Measurements from ENCODE around the gene SPC25. TPM values are rescaled to one million over a fixed set of nuclear protein-coding genes. Genes with fewer than 3 reads are reported as not detected.

The SPC25 gene
- total and polyA plus RNA-seq, 7 experiments from 2014 or later, result 0.24 to 24.7 (median 0.28) TPM; not detected in 3

DNA sequence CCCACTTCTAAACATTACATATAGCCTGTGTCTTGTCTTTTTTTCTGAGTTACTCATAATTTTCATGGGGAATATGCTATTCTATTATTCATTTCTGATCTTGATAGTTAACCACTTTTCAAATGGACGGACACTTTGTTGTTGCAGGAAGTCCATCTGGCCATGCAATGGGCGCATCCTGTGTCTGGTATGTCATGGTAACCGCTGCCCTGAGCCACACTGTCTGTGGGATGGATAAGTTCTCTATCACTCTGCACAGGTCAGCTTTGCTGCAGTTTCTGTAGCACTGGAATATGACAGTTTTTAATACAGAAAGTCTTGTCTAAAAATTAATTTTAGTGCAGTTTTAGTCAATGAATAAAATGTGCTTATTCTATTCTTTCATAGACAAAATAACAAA, 14.1 kb upstream of the SPC25 start:
- ChIA-PET CTCF (no interaction called here), POLR2A (no interaction called here)
- Mint-ChIP-seq H3K9me3 (no peaks in the 10 kb centered on the region), H3K36me3 (peaks cover 0 to 3% (median 0%) of the 10 kb centered on the region in 5 donors), H3K4me3 (no peak overlapping the region), H3K4me1 (peaks cover 0 to 1% (median 0%) of the 10 kb centered on the region in 7 donors), H3K27ac (no peak overlapping the region), H3K27me3 (peaks cover 6 to 55% (median 22%) of the 10 kb centered on the region in 5 donors)
- no peaks in the 10 kb centered on the region for H3K27me3 ChIP-seq (ENCODE audit: control insufficient read depth in 2 of 2, insufficient read depth in 2 of 2, low read length in 2 of 2)
- intact Hi-C loops (cut with micrococcal nuclease), result no loop called here
- H3K9me3 ChIP-seq (ENCODE audit: control insufficient read depth in 2 of 3, low read length in 3 of 3), result no peaks in the 10 kb centered on the region
- H3K4me3 ChIP-seq (ENCODE audit: low read length), result no peak overlapping the region
- no peaks in the 10 kb centered on the region for H3K36me3 ChIP-seq (ENCODE audit: control insufficient read depth in 2 of 3, insufficient read depth in 3 of 3, low read length in 3 of 3)
- ATAC-seq, result no peak
- no peaks in the 10 kb centered on the region for H3K4me1 ChIP-seq (ENCODE audit: control insufficient read depth in 2 of 2, insufficient read depth in 2 of 2, low read length in 2 of 2)
- no peak overlapping the region for H3K27ac ChIP-seq (ENCODE audit: low read depth, low read length)
- no peak for DNase-seq

DNA sequence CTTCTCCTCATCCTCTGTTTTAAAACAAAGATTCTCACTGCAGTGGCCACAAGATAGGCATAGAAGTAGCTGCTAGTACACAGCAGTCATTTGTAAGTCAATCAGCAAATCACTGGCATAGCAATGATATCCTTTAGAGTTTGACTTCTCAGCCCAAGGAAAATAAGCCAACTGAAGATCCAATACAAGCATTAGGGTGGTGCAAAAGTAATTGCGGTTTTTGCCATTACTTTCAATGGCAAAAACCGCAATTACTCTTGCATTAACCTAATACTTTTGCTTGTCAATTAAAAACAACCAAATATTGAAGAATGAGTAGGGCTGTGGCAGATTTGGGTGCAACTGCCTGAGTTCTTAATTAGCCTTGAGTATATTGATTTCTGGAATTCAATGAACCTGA, 13.7 kb upstream of the SPC25 start:
- intact Hi-C loops (cut with micrococcal nuclease), result no loop called here
- Histone ChIP-seq H3K4me3 (ENCODE audit: low read length) (no peak overlapping the region), H3K4me1 (ENCODE audit: control insufficient read depth in 2 of 2, insufficient read depth in 2 of 2, low read length in 2 of 2) (no peaks in the 10 kb centered on the region), H3K36me3 (ENCODE audit: control insufficient read depth in 2 of 3, insufficient read depth in 3 of 3, low read length in 3 of 3) (no peaks in the 10 kb centered on the region), H3K27ac (ENCODE audit: low read depth, low read length) (no peak overlapping the region), H3K9me3 (ENCODE audit: control insufficient read depth in 2 of 3, low read length in 3 of 3) (no peaks in the 10 kb centered on the region), H3K27me3 (ENCODE audit: control insufficient read depth in 2 of 2, insufficient read depth in 2 of 2, low read length in 2 of 2) (no peaks in the 10 kb centered on the region)
- DNase-seq (no peak), ATAC-seq (no peak)
- Mint-ChIP-seq H3K4me3 (no peak overlapping the region), H3K4me1 (peaks cover 0 to 1% (median 0%) of the 10 kb centered on the region in 7 donors), H3K27ac (no peak overlapping the region), H3K27me3 (peaks cover 6 to 56% (median 22%) of the 10 kb centered on the region in 5 donors), H3K9me3 (no peaks in the 10 kb centered on the region), H3K36me3 (peaks cover 0 to 3% (median 0%) of the 10 kb centered on the region in 5 donors)
- ChIA-PET POLR2A (no interaction called here), CTCF (no interaction called here)

DNA sequence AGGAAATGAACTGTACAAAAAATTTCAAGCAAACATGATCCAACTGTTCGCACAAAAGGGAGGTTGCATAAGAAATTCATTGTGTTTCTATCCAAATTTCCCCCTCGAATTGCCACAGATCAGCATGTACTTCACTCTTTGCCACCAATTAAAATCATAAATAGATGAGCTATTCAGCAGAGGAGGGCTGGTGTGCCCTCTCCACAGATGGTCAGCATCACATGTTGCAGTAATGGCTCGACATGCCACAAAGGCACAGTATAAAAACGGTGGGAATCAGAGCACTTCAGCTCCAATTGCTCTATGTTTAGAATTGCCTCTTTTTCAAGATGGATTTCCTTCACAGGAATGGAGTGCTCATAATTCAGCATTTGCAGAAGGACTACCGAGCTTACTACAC, 10.8 kb upstream of the SPC25 start, which contains the start of gene G6PC2:
TSS of gene G6PC2 (plus strand) at position 289 of the 400 bp plus-strand sequence. CDS start at position 330, 41 bp downstream.
- Histone ChIP-seq H3K27me3 (ENCODE audit: control insufficient read depth in 2 of 2, insufficient read depth in 2 of 2, low read length in 2 of 2) (no peaks in the 10 kb centered on the region), H3K4me1 (ENCODE audit: control insufficient read depth in 2 of 2, insufficient read depth in 2 of 2, low read length in 2 of 2) (no peaks in the 10 kb centered on the region), H3K27ac (ENCODE audit: low read depth, low read length) (no peak within 1 kb of the TSS), H3K9me3 (ENCODE audit: control insufficient read depth in 2 of 3, low read length in 3 of 3) (no peaks in the 10 kb centered on the region), H3K36me3 (ENCODE audit: control insufficient read depth in 2 of 3, insufficient read depth in 3 of 3, low read length in 3 of 3) (no peaks in the 10 kb centered on the region), H3K4me3 (ENCODE audit: low read length) (no peak within 1 kb of the TSS)
- no peak for ATAC-seq
- intact Hi-C loops (cut with micrococcal nuclease), result no loop called here
- peaks cover 0 to 50% (median 12%) of the 10 kb centered on the region in 5 donors for H3K27me3 Mint-ChIP-seq
- POLR2A ChIA-PET, result no interaction called here
- no peak for DNase-seq
- H3K36me3 Mint-ChIP-seq, result no peaks in the 10 kb centered on the region
- H3K27ac Mint-ChIP-seq, result no peak within 1 kb of the TSS
- H3K4me1 Mint-ChIP-seq, result peaks cover 0 to 1% (median 0%) of the 10 kb centered on the region in 7 donors
- CTCF ChIA-PET, result no interaction called here
- no peaks in the 10 kb centered on the region for H3K9me3 Mint-ChIP-seq
- H3K4me3 Mint-ChIP-seq, result no peak within 1 kb of the TSS

DNA sequence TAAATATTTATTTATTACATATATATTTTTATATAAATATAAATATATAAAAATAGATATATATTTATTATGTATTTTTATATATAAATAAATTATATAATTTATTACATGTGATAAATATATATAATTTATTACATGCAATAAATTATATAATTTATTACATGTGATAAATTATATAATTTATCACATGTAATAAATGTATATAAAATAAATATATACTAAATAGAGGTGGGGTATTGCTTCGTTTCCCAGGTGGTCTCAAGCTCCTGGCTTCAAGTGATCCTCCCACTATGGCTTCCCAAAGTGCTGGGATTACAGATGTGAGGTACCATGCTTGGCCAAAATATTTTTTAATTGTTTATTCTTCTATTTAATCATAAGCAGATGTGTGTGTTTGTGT, 7.2 kb upstream of the SPC25 start:
- Mint-ChIP-seq H3K4me1 (peaks cover 0 to 1% (median 0%) of the 10 kb centered on the region in 7 donors), H3K27ac (no peak overlapping the region), H3K27me3 (peaks cover 0 to 53% (median 17%) of the 10 kb centered on the region in 5 donors), H3K4me3 (no peak overlapping the region), H3K9me3 (no peaks in the 10 kb centered on the region), H3K36me3 (no peaks in the 10 kb centered on the region)
- no peak overlapping the region for H3K4me3 ChIP-seq (ENCODE audit: low read length)
- DNase-seq, result no peak
- no peaks in the 10 kb centered on the region for H3K4me1 ChIP-seq (ENCODE audit: control insufficient read depth in 2 of 2, insufficient read depth in 2 of 2, low read length in 2 of 2)
- no peaks in the 10 kb centered on the region for H3K27me3 ChIP-seq (ENCODE audit: control insufficient read depth in 2 of 2, insufficient read depth in 2 of 2, low read length in 2 of 2)
- no peaks in the 10 kb centered on the region for H3K9me3 ChIP-seq (ENCODE audit: control insufficient read depth in 2 of 3, low read length in 3 of 3)
- no peak overlapping the region for H3K27ac ChIP-seq (ENCODE audit: low read depth, low read length)
- intact Hi-C loops (cut with micrococcal nuclease), result no loop called here
- ChIA-PET CTCF (no interaction called here), POLR2A (no interaction called here)
- no peaks in the 10 kb centered on the region for H3K36me3 ChIP-seq (ENCODE audit: control insufficient read depth in 2 of 3, insufficient read depth in 3 of 3, low read length in 3 of 3)
- ATAC-seq, result no peak

DNA sequence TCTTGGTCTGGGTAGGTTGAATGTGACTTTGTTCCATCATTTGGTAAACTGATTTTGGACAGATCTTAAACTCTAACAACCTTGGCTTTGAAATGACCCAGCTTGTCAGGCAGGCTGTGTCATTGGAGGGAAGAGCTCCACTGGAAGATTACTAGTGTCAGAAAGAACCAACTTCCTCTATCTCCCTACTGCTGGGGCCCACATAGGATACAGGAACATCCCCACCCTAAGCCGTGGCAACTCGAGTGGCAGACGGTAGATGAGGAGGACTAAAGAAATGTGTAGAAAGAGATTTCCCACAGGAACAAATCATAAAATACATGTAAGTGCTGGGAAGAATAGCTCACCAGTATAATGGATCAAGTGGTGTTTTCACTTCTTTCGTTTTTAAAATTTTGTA, 6.6 kb upstream of the SPC25 start:
- no peaks in the 10 kb centered on the region for H3K4me1 ChIP-seq (ENCODE audit: control insufficient read depth in 2 of 2, insufficient read depth in 2 of 2, low read length in 2 of 2)
- H3K27ac ChIP-seq (ENCODE audit: low read depth, low read length), result no peak overlapping the region
- H3K4me1 Mint-ChIP-seq, result peaks cover 0 to 1% (median 0%) of the 10 kb centered on the region in 7 donors
- CTCF ChIA-PET, result no interaction called here
- H3K4me3 Mint-ChIP-seq, result no peak overlapping the region
- H3K27ac Mint-ChIP-seq, result no peak overlapping the region
- no peak overlapping the region for H3K4me3 ChIP-seq (ENCODE audit: low read length)
- intact Hi-C loops (cut with micrococcal nuclease), result no loop called here
- H3K36me3 Mint-ChIP-seq, result no peaks in the 10 kb centered on the region
- H3K27me3 ChIP-seq (ENCODE audit: control insufficient read depth in 2 of 2, insufficient read depth in 2 of 2, low read length in 2 of 2), result no peaks in the 10 kb centered on the region
- no peaks in the 10 kb centered on the region for H3K9me3 Mint-ChIP-seq
- POLR2A ChIA-PET, result no interaction called here
- H3K9me3 ChIP-seq (ENCODE audit: control insufficient read depth in 2 of 3, low read length in 3 of 3), result no peaks in the 10 kb centered on the region
- DNase-seq, result no peak
- H3K36me3 ChIP-seq (ENCODE audit: control insufficient read depth in 2 of 3, insufficient read depth in 3 of 3, low read length in 3 of 3), result no peaks in the 10 kb centered on the region
- peaks cover 0 to 54% (median 17%) of the 10 kb centered on the region in 5 donors for H3K27me3 Mint-ChIP-seq
- ATAC-seq, result no peak

DNA sequence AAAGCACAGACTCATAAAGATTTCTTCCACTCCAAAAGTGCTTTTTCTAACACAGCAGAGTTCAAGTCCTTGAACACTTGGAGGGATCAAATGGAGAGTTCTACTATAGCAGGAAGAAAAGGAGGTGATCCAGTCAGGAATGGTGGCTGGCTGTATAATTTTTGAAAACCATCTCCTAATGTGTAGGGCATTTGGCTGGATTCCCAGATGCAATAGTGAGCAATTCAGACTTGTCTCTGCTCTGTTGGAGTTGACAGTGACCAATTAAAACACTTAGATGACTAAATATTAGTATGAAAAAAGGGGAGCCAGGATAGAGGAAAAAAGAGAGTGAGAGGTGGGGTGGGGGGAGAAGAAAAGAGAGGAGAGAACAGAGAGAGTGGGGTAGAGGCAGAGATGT, 5.5 kb upstream of the SPC25 start:
- H3K4me1 Mint-ChIP-seq, result peaks cover 0 to 2% (median 1%) of the 10 kb centered on the region in 7 donors
- no peaks in the 10 kb centered on the region for H3K9me3 ChIP-seq (ENCODE audit: control insufficient read depth in 2 of 3, low read length in 3 of 3)
- no peak overlapping the region for H3K27ac ChIP-seq (ENCODE audit: low read depth, low read length)
- peaks cover 0 to 54% (median 13%) of the 10 kb centered on the region in 5 donors for H3K27me3 Mint-ChIP-seq
- intact Hi-C loops (cut with micrococcal nuclease), result no loop called here
- no peak overlapping the region for H3K27ac Mint-ChIP-seq
- no peak for DNase-seq
- H3K4me3 Mint-ChIP-seq, result no peak overlapping the region
- no peaks in the 10 kb centered on the region for H3K9me3 Mint-ChIP-seq
- H3K36me3 Mint-ChIP-seq, result no peaks in the 10 kb centered on the region
- no peaks in the 10 kb centered on the region for H3K36me3 ChIP-seq (ENCODE audit: control insufficient read depth in 2 of 3, insufficient read depth in 3 of 3, low read length in 3 of 3)
- ATAC-seq, result no peak
- H3K4me3 ChIP-seq (ENCODE audit: low read length), result no peak overlapping the region
- H3K27me3 ChIP-seq (ENCODE audit: control insufficient read depth in 2 of 2, insufficient read depth in 2 of 2, low read length in 2 of 2), result no peaks in the 10 kb centered on the region
- POLR2A ChIA-PET, result no interaction called here
- peaks cover 0 to under 1% of the 10 kb centered on the region in 2 donors for H3K4me1 ChIP-seq (ENCODE audit: control insufficient read depth in 2 of 2, insufficient read depth in 2 of 2, low read length in 2 of 2)
- CTCF ChIA-PET, result no interaction called here

DNA sequence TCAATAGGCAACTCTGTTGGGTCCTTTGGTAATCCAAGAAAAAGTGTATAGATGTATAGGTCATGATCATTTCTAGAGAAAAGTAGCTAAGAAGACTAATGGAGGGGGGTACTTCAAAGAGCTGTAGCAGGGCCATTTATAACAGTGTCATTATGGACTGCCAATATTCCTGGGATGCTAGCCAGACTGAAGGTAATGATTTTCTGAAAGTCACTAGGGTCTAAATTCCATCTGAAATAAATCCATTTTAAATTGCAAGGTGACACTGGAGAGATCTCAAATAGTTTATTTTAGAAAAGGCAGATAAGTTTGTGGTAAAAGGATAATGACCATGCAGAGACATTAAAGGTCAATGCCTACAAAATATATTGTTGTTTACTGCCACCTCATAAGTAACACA, 4.5 kb upstream of the SPC25 start:
- CTCF ChIA-PET, result interaction anchor here (0.7 kb wide), 1 partner anchor 67 kb away, joined by 3 read pairs; no protein-coding TSS in a partner anchor
- Histone ChIP-seq H3K36me3 (ENCODE audit: control insufficient read depth in 2 of 3, insufficient read depth in 3 of 3, low read length in 3 of 3) (no peaks in the 10 kb centered on the region), H3K4me3 (ENCODE audit: low read length) (no peak overlapping the region), H3K4me1 (ENCODE audit: control insufficient read depth in 2 of 2, insufficient read depth in 2 of 2, low read length in 2 of 2) (peaks cover 0 to 4% of the 10 kb centered on the region in 2 donors), H3K9me3 (ENCODE audit: control insufficient read depth in 2 of 3, low read length in 3 of 3) (no peaks in the 10 kb centered on the region), H3K27ac (ENCODE audit: low read depth, low read length) (no peak overlapping the region), H3K27me3 (ENCODE audit: control insufficient read depth in 2 of 2, insufficient read depth in 2 of 2, low read length in 2 of 2) (no peaks in the 10 kb centered on the region)
- no peak overlapping the region for H3K4me3 Mint-ChIP-seq
- intact Hi-C loops (cut with micrococcal nuclease), result loop anchor here (5.0 kb wide), 4 partner anchors 437 to 1033 kb away; partner anchors contain the start of genes CERS6 (in 1 of the 2), FASTKD1 (in 1 of the 2) and PPIG (in 1 of the 2)
- H3K27ac Mint-ChIP-seq, result no peak overlapping the region
- ATAC-seq (no peak), DNase-seq (no peak)
- no peaks in the 10 kb centered on the region for H3K9me3 Mint-ChIP-seq
- POLR2A ChIA-PET, result no interaction called here
- peaks cover 0 to 55% (median 7%) of the 10 kb centered on the region in 5 donors for H3K27me3 Mint-ChIP-seq
- peaks cover 0 to 2% (median 0%) of the 10 kb centered on the region in 5 donors for H3K36me3 Mint-ChIP-seq
- H3K4me1 Mint-ChIP-seq, result peaks cover 0 to 10% (median 9%) of the 10 kb centered on the region in 7 donors
